ENCODE data around the gene ARRB1.

The ARRB1 gene

DNA sequence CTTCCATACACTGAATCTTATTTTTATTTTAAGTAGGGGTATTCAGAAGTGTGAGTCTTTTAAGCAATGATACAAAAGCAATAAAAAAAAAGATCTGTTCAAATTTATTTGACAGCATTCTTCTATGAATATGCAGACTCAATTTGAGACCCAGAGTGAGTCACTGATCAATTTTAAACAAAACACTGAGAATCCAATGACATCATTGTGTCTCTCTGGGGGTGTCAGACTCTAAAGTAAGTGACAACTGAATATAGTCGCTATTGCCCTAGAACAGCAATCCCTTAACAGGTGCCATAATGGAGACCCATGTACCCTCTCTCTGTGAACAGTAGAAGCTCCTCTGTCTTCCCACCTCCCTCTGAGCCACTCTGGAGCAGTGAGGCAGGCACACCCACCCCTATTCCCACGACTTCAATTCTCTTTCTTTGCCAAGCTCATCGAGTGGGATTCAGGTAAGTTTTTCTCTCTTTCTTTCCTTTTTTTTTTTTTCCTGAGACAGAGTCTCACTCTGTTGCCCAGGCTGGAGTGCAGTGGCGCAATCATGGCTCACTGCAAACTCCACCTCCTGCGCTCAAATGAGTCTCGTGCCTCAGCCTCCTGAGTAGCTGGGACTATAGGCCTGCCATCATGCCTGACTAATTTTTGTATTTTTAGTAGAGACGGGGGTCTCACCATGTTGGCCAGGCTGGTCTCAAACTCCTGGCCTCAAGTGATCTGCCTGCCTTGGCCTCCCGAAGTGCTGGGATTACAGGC lies 42.8 kb upstream of the ARRB1 start:
- TF ChIP-seq FOXP2 (optimal IDR thresholded peaks at IDR 0.05; ENCODE audit: borderline replicate concordance, extremely low read depth, extremely low read length, insufficient read depth) (no peak), POLR2AphosphoS5 (IDR thresholded peaks at IDR 0.05; ENCODE audit: low read depth, low read length) (no peak), SIN3A (IDR thresholded peaks at IDR 0.05; ENCODE audit: borderline replicate concordance, insufficient read depth, low read length) (no peak), REST (IDR thresholded peaks at IDR 0.05; ENCODE audit: insufficient read depth in 1 of 2, low read depth in 2 of 2, low read length in 2 of 2) (no peak), TAF1 (IDR thresholded peaks at IDR 0.05; ENCODE audit: borderline replicate concordance, insufficient read depth, low read length) (no peak)

GRCh38 chr11:75389925-75390324 lies 38.5 kb upstream of the ARRB1 start:
- no peak for TF ChIP-seq TAF1 (IDR thresholded peaks at IDR 0.05; ENCODE audit: borderline replicate concordance, insufficient read depth, low read length)
- TF ChIP-seq SIN3A (IDR thresholded peaks at IDR 0.05; ENCODE audit: borderline replicate concordance, insufficient read depth, low read length): no peak

- TF ChIP-seq REST (IDR thresholded peaks at IDR 0.05; ENCODE audit: insufficient read depth in 1 of 2, low read depth in 2 of 2, low read length in 2 of 2) (no peak), FOXP2 (optimal IDR thresholded peaks at IDR 0.05; ENCODE audit: borderline replicate concordance, extremely low read depth, extremely low read length, insufficient read depth) (no peak), SIN3A (IDR thresholded peaks at IDR 0.05; ENCODE audit: borderline replicate concordance, insufficient read depth, low read length) (no peak), POLR2AphosphoS5 (IDR thresholded peaks at IDR 0.05; ENCODE audit: low read depth, low read length) (no peak), TAF1 (IDR thresholded peaks at IDR 0.05; ENCODE audit: borderline replicate concordance, insufficient read depth, low read length) (no peak)
Measured at GRCh38 chr11:75389276-75389605, 37.8 kb upstream of the ARRB1 start.

DNA sequence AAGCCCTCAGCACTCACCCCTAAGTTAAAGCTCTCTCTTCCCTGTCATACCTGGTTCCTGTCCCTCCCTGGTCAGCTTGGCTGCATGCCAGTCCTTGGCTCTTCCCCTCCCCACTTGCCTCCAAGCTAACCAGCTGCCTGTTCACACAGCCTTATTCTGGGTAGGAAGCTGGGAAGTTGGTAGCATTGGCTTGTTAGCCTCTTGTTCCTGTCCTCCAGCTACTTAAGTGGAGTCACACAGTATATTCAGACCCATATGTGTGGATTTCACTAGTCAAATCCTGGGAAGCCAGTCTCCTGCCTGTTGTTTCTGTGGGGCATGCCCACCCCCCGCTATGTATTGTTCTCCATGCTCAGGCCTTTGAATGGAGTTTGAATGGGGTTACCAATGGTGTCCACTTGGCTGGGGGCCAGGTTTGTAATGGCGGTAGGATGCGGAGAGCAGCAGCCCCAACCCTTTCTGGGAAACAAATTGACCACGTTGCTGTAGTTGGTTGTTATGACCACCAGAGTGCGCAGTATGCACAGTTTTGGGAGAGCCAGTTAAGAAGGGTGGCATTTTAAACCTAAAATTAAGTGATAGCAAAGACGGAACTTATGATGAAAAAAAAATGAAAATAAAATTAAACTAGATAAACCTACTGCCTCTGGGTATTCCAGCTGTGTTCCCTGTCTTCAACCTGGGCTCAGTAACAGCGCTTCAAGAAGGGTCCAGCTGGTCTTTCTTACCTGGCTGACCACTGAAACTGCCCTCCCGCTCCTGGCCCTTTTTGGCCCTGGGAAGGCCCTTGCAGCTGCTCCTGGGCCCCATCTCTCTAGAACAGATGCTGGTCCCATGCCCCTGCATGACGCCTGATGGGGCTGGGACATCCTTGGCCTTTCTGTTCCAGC lies 37.2 kb upstream of the ARRB1 start:
- TF ChIP-seq TAF1 (IDR thresholded peaks at IDR 0.05; ENCODE audit: borderline replicate concordance, insufficient read depth, low read length): 0 out of 2 replicates have a peak, but pooled peaks have one; percentile 18
- TF ChIP-seq POLR2AphosphoS5 (IDR thresholded peaks at IDR 0.05; ENCODE audit: low read depth, low read length): no peak

DNA sequence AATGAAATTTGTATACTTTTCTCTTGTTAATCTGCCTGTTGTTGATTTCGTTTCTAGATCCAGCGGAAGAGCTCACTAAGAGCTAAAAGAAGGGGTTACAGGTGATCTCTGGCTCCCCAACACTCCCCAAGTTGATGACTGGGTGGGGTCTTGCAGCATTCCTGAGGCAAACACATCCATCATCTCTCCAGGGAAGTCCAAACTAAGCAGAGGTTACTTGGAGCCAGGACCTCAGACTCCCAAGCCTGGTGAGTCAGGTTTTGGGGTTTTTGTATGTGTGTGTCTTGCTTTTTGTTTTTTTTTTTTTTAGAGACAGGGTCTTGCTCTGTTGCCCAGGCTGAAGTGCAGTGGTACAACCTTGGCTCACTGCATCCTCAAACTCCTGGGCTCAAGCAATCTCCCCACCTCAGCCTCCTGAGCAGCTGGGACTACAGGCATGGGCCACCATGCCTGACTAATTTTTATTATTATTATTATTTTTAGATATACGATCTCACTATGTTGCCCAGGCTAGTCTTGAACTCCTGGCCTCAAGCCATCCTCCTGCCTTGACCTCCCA lies 36.4 kb upstream of the ARRB1 start:
- no peak for TF ChIP-seq SIN3A (IDR thresholded peaks at IDR 0.05; ENCODE audit: borderline replicate concordance, insufficient read depth, low read length)
- TF ChIP-seq FOXP2 (optimal IDR thresholded peaks at IDR 0.05; ENCODE audit: borderline replicate concordance, extremely low read depth, extremely low read length, insufficient read depth): no peak
- no peak for TF ChIP-seq REST (IDR thresholded peaks at IDR 0.05; ENCODE audit: insufficient read depth in 1 of 2, low read depth in 2 of 2, low read length in 2 of 2)
- no peak for TF ChIP-seq TAF1 (IDR thresholded peaks at IDR 0.05; ENCODE audit: borderline replicate concordance, insufficient read depth, low read length)
- no peak for TF ChIP-seq POLR2AphosphoS5 (IDR thresholded peaks at IDR 0.05; ENCODE audit: low read depth, low read length)
